ENCODE measurements around the gene KANSL1L. TPM values are rescaled to one million over a fixed set of nuclear protein-coding genes. Genes with fewer than 3 reads are reported as not detected.

The KANSL1L gene
- total RNA-seq, 1 experiment from 2014 or later: 7.4 TPM

DNA sequence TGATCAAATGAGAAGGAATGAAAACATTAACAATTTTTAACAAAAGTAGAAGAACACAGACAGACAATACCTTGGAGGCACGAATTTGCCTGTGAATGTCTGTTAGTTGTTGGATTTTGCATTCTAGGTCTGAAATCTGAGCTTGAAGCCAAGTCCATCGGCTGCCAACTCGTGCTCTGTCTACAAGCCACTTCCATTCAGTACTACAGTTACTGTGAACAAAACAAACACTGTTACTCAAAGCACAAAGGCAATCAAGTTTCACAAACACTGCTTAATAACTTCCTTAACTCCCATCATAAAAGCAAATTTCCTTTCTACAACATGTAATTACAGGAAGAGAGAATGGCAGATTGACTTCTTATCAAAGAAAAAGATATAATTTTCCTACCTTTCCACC, 42.2 kb downstream of the KANSL1L start:
- Mint-ChIP-seq H3K36me3 (ENCODE audit: insufficient read depth, unreplicated experiment) (peaks cover 23% of the 10 kb centered on the region), H3K27ac (ENCODE audit: low read depth, unreplicated experiment) (no peak overlapping the region), H3K4me1 (ENCODE audit: insufficient read depth, unreplicated experiment) (no peaks in the 10 kb centered on the region), H3K27me3 (ENCODE audit: insufficient read depth, unreplicated experiment) (no peaks in the 10 kb centered on the region), H3K9me3 (ENCODE audit: unreplicated experiment) (no peaks in the 10 kb centered on the region), H3K4me3 (ENCODE audit: unreplicated experiment) (no peak overlapping the region)
- CTCF ChIA-PET: interaction anchor here (0.6 kb wide), 2 partner anchors 124 to 277 kb away, joined by 3 read pairs; no protein-coding TSS in a partner anchor
- TF ChIP-seq, protein P1, sequence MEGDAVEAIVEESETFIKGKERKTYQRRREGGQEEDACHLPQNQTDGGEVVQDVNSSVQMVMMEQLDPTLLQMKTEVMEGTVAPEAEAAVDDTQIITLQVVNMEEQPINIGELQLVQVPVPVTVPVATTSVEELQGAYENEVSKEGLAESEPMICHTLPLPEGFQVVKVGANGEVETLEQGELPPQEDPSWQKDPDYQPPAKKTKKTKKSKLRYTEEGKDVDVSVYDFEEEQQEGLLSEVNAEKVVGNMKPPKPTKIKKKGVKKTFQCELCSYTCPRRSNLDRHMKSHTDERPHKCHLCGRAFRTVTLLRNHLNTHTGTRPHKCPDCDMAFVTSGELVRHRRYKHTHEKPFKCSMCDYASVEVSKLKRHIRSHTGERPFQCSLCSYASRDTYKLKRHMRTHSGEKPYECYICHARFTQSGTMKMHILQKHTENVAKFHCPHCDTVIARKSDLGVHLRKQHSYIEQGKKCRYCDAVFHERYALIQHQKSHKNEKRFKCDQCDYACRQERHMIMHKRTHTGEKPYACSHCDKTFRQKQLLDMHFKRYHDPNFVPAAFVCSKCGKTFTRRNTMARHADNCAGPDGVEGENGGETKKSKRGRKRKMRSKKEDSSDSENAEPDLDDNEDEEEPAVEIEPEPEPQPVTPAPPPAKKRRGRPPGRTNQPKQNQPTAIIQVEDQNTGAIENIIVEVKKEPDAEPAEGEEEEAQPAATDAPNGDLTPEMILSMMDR (IDR thresholded peaks at IDR 0.05; ENCODE audit: unreplicated experiment): no peak
- intact Hi-C loops (cut with micrococcal nuclease): no loop called here
- no peak for DNase-seq (ENCODE audit: unreplicated experiment)
- POLR2A ChIA-PET: interaction anchor here (1.0 kb wide), 1 partner anchor 42 kb away, joined by 3 read pairs; the partner anchor contains the start of gene KANSL1L
- no TSS peak for BruUV-seq (replicated peaks)

DNA sequence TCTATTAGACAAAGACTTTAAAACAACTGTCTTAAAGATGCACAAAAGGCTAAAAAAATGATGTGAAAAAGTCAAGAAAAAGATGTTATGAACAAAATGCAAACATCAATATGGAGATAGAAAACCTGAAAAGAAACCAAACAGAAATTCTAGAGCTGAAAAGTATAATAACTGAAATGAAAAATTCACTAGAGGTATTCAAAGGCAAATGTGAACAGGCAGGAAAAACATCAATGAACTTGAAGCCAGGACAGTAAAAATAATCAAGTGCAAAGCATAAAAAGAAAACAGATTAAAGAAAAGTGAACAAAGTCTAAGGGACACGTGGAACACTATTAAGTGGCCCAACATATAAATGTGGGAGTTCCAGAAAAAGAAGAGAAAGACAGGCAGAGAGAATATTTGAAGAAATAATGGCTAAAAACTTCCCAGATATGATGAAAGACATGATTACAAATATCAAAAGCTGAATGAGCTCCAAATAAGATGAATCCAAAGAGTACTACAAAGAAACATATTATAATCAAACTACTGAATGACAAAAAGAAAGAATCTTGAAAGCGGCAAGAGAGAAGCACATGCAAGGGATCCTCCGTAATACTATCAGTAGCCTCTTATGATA, 57.5 kb downstream of the KANSL1L start:
- Mint-ChIP-seq H3K27me3 (ENCODE audit: insufficient read depth, unreplicated experiment) (no peaks in the 10 kb centered on the region), H3K27ac (ENCODE audit: low read depth, unreplicated experiment) (no peak overlapping the region), H3K4me3 (ENCODE audit: unreplicated experiment) (no peak overlapping the region), H3K9me3 (ENCODE audit: unreplicated experiment) (peaks cover 12% of the 10 kb centered on the region), H3K4me1 (ENCODE audit: insufficient read depth, unreplicated experiment) (peaks cover 4% of the 10 kb centered on the region), H3K36me3 (ENCODE audit: insufficient read depth, unreplicated experiment) (peaks cover 5% of the 10 kb centered on the region)
- no TSS peak for BruUV-seq (replicated peaks)
- intact Hi-C loops (cut with micrococcal nuclease): no loop called here
- no peak for DNase-seq (ENCODE audit: unreplicated experiment)
- POLR2A ChIA-PET: interaction anchor here (1.4 kb wide), 1 partner anchor 57 kb away, joined by 5 read pairs; the partner anchor contains the start of gene KANSL1L
- TF ChIP-seq, protein P1 (IDR thresholded peaks at IDR 0.05; ENCODE audit: unreplicated experiment): no peak
- CTCF ChIA-PET: no interaction called here

DNA sequence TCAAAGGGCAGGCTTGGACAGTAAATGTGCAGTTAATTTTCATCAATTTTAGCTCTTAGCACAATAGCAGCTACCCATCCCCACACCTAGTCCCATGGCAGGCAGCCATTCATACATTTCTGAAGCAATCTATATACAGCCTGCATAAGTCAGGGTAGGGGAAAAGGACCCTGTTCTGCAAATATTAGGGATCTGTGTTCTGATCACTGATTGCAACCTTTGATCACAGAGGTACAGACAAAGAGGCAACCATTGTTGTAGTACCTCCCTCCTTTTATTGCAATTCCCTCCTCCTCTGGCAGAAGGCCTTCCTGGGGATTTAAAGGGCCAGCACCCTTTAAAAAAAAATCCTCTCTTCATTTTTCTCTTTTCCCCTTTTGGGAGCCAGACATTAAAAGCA, 58.3 kb downstream of the KANSL1L start:
- peaks cover 5% of the 10 kb centered on the region for H3K36me3 Mint-ChIP-seq (ENCODE audit: insufficient read depth, unreplicated experiment)
- BruUV-seq (replicated peaks): no TSS peak
- TF ChIP-seq, protein P1 (IDR thresholded peaks at IDR 0.05; ENCODE audit: unreplicated experiment): no peak
- no peak overlapping the region for H3K4me3 Mint-ChIP-seq (ENCODE audit: unreplicated experiment)
- ChIA-PET CTCF (no interaction called here), POLR2A (no interaction called here)
- DNase-seq (ENCODE audit: unreplicated experiment): no peak
- intact Hi-C loops (cut with micrococcal nuclease): no loop called here
- peaks cover 6% of the 10 kb centered on the region for H3K4me1 Mint-ChIP-seq (ENCODE audit: insufficient read depth, unreplicated experiment)
- no peak overlapping the region for H3K27ac Mint-ChIP-seq (ENCODE audit: low read depth, unreplicated experiment)
- no peaks in the 10 kb centered on the region for H3K27me3 Mint-ChIP-seq (ENCODE audit: insufficient read depth, unreplicated experiment)
- peaks cover 12% of the 10 kb centered on the region for H3K9me3 Mint-ChIP-seq (ENCODE audit: unreplicated experiment)

DNA sequence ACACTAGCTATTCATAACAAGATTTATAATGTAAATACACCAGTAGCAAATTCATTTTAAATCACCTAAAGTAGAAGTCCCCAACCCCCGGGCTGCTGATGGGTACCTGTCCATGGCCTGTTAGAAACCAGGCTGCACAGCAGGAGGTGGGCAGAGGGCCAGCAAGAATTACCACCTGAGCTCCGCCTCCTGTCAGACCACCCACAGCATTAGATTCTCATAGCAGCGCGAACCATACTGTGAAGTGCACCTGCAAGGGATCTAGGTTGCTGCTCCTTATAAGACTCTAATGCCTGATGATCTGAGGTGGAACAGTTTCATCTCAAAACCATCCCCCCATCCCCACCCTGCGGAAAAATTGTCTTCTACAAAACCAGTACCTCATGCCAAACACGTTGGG, 71.3 kb downstream of the KANSL1L start:
- POLR2A ChIA-PET: no interaction called here
- Mint-ChIP-seq H3K27ac (ENCODE audit: low read depth, unreplicated experiment) (no peak overlapping the region), H3K36me3 (ENCODE audit: insufficient read depth, unreplicated experiment) (peaks cover 6% of the 10 kb centered on the region), H3K4me1 (ENCODE audit: insufficient read depth, unreplicated experiment) (no peaks in the 10 kb centered on the region), H3K9me3 (ENCODE audit: unreplicated experiment) (no peaks in the 10 kb centered on the region), H3K27me3 (ENCODE audit: insufficient read depth, unreplicated experiment) (no peaks in the 10 kb centered on the region), H3K4me3 (ENCODE audit: unreplicated experiment) (no peak overlapping the region)
- CTCF ChIA-PET: interaction anchor here (0.6 kb wide), 1 partner anchor 150 kb away, joined by 3 read pairs; no protein-coding TSS in a partner anchor
- intact Hi-C loops (cut with micrococcal nuclease): no loop called here
- BruUV-seq (replicated peaks): no TSS peak
- no peak for DNase-seq (ENCODE audit: unreplicated experiment)
- TF ChIP-seq, protein P1 (IDR thresholded peaks at IDR 0.05; ENCODE audit: unreplicated experiment): no peak
